Forelimb muscle (tissue), 1 donor: ENCODE measurements around the gene PKP1. TPM values are rescaled to one million over a fixed set of nuclear protein-coding genes. Genes with fewer than 3 reads are reported as not detected.

Experiments used
- DNase-seq: peaks from one replicate; pipeline ENCODE4 v3.0.0-alpha.2; 2013; ENCODE audit warnings: low read depth
- polyA plus RNA-seq: library from polyadenylated mRNA; unstranded; fragments of 120-200 nt; gene quantifications from one replicate; pipeline ENCODE4 v1.2.1, GENCODE V29; 2013; ENCODE audit not compliant: insufficient read length

The PKP1 gene
- polyA plus RNA-seq, 1 donor: 4.6 TPM

DNA sequence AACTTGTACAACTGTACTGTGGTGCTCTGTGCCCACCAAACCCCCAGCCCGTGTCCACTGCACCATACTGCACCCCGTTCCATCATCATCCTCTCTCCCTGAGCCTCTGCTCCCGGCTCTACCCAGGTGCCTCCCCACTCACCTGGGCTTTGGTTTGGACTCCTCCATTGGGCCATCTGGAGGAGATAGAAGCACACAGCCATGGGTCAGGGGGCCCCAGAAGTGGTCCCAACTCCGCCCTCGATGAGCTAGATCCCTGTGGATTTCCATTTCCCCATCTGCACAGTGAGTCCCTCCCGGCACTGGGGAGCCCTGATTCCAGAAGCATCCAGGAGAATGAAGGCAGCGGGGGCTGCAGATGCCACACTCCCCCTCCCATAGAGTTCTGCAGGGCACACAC, 83.4 kb downstream of the PKP1 start:
- no peak for DNase-seq

DNA sequence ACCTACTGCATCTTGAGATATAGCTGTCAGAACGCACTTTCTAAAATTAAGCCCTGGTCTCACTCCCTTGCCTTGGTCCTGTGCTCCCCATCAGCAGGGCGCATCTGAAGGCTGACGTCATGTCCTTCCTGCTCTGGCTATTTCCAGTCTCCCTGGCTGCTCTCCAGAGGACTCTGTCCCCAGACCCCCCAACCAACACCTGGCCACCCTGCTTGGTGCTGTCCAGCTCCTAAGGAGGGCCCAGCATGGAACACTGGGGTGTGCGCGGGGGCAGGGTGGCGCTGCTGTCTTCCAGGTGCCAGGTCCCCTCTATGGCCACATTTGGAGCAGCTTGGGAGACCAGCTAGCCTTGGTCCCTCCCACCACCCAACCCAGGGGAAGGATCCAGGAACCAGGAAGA, 85.9 kb downstream of the PKP1 start:
- DNase-seq: no peak

DNA sequence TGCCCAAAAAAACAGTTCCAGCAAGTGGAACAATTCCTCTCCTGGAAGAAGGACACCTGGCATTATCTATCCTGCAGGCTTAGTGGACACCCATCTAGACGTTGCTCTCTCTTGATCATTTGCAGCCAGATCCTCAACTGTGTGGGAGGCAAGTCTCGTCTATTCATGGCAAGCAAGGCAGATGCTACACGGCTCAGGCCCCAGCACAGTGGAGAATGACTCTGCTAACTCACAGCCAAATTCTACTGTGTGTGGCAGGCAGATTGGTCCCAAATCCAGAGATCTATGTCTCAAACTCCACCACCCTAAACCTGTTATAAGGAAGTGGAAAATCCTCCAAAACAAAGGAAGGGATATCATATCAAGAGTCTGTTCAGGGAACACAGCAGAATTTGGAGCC, 87.2 kb downstream of the PKP1 start:
- DNase-seq: no peak

DNA sequence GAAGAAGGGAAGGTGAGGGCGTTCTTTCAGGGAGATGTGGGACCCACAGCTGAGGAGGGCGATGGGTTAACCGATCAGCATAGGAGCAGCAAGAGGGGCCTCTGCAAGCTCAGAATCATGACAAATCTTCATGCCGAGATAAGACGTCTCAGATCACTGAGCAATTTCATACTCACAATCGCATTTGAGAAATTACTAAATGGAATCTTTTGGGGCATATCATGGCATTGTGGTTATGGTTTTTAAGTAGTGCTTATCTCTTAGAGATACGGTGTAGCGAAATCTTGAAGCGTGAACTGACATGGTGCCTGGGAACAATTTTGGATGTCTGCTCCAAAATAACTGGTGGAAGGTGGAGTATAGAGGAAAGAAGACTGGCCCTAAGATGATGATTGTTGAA, 88.0 kb downstream of the PKP1 start:
- no peak for DNase-seq

DNA sequence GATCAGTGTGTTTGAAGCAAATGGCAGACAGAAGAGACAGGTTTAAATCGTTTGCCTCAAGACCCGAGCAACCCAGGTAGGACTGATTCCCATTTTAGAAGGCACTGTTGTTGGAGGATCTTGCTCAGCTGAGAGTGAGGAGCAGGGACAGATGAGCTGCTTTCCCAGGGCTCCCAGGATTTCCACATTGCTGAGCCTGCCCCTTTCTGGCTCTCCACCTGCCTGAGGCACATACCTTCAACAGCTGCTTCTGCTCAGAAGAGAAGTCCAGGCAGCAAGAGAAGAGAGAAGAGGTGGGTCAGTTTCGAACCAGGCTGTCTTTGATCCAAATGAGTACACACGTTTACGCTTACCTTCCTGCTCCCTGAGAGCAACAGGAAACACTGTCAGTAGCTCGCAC, 88.5 kb downstream of the PKP1 start:
- no peak for DNase-seq

DNA sequence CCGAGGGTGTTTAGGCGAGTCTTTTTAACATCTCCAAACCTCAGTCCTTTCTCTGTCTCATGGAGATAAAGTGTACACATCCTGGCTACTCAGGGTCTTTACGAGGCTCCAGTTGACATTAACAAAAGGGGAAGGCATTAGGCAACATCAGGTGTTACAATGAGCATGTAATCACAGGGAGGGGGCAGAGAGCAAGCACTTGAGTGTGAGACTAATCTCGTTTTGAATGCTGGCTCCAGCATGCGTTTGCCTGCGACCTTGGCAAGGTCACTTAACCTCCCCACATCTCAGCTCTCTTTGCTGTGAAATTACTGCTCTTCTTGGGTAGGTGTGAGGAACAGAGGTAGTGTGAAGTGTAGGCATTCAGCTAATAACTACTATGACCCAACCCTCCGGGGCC, 91.1 kb downstream of the PKP1 start:
- no peak for DNase-seq

DNA sequence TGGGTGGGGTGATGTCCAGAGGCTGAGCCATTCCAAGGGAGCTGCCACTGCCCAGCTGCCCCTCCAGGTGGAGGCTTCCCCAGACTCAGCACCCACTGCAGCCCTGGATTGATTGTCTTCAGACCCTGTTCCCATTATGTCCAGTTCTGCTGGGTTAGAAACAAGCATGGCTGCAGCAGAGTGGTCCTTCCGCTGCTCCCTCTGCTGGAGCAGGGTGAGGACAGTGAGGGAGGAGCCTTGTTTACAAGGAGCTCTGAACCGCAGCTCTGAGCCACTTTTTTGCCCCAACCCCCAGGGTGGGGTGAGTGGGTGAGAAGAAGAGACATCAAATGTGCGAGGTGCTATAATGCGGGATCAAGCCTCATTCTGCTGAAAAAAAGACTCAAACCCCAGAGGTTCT, 91.9 kb downstream of the PKP1 start:
- no peak for DNase-seq

DNA sequence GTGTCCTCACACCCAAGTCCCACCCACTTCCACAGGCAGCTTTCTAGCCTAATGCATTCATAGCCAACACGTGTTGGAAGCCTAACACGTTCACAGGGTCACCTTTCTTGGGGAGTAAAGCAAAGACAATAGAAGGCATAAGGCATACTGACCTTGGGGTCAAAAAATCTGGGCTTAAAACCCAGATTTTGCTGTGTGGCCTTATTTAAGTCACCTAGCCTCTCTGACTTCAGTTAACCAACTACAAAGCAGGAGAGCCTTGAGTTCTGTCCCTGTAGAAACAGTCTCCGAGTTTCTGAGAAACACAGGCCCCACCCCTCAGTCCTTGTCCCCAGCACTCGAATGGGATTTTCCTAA, 92.8 kb downstream of the PKP1 start:
- no peak for DNase-seq

DNA sequence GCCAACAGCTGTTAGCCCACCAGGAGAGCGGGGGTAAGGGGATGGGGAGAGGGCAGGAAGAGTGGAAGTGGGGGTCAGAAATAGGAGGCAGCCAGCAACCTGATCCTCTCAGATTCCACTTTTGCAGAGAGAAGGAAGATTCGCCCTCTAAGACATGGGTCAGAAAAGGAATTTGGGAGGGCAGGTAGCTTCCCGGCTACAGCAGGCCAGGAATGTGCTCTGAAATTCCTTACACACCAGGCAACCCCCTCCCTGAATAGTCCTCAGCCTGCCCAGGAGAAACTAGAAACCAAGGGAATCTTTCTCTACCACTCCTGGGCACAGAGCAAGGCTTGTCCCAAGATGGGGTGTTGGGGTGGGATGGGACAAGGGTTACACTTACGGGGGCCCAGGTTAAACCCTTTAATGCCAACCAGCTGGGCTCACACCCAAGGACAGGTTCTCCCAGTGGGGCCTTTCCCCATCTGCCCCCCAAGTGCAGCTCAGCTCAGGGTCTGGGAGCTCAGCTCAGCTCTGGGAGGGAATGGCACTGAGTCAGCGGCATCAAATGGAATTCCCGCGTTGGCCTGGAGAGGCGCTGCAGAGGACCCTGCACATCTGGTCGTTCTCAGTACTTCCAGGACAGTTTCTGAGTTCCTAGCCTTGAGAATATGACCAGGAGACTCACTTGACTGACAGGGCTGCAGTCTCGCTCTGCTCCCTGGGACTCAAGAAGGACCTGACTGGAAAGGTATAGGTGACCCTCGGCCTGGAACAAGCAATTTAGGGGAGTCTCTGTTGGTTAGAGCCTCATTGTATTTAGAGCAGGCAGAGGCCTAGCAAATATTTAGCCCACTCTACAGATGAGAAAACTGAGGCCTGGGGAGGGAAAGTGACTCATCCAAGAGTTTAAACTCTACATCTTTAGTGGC, 93.4 kb downstream of the PKP1 start:
- no peak for DNase-seq

DNA sequence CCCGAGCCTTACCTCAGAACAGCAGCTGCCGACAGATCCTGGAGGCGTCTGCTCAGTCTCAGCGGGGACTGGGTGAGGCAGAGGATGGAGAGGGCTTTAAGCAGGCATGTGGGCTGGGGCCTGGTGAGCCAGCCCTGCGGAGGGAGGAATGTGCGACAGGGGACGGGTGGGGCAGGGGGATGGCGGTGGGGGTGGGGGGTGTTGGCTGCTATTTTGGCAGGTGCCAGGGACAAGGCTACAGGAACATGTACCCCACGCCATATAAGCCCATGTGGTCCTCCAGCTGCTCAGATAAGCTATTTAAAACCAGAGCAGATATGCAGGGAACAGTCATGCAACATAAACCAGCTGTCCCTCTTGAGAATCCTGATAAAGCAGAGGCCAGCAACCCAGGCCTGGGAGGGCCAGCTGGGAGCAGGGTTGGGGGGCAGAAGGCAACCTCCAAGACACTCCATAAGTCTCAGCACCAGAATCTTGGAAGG, 94.3 kb downstream of the PKP1 start, which contains the start of gene TNNT2:
Gene TNNT2, minus strand, starts transcription at position 70 of the 482 bp plus-strand sequence. CDS start 4,426 bp downstream, outside the sequence.
- DNase-seq: no peak

DNA sequence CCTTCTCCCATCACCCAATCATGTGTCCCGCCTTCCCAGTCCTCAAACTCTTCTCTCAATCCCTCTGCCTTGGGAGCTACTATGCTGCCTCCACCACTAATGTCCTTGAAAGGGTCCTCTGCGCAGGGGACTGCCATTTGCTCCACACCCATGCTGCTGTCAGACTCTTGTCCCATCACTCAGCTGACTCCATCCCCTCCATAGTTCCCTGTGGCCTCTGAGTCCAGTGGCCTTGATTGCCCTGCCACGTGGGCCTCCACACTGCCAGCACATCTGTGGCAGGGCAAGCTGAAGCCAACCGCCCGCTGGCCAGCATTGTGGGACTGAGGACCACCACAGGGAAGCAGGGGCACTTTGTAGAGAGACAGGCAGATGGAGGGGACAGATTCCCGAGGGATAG, 95.5 kb downstream of the PKP1 start:
- no peak for DNase-seq

DNA sequence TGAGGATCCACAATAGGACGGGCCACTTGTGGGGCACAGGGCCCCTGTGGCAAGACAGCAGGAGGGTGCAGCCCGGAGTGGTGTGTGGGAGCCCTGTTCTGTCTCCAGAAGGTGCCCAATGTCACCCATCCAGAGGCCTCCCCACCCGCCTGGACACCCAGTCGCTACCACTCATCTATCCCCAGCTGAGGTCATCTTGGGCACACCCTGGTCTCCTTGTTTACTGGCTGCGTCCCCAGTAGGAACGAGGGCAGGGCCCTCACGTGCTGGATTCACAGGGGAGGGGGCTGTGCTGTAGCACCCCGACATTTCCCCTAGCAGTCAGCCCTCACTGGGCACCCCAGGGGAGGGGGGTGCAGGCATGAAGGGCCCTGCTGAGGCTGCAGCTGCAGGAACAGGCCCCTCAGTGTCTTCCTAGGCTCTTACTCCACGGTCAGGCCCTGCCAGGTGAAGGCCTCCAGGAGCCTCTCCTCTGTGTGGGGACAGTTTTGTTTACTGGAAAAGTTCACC, 96.5 kb downstream of the PKP1 start:
- no peak for DNase-seq

DNA sequence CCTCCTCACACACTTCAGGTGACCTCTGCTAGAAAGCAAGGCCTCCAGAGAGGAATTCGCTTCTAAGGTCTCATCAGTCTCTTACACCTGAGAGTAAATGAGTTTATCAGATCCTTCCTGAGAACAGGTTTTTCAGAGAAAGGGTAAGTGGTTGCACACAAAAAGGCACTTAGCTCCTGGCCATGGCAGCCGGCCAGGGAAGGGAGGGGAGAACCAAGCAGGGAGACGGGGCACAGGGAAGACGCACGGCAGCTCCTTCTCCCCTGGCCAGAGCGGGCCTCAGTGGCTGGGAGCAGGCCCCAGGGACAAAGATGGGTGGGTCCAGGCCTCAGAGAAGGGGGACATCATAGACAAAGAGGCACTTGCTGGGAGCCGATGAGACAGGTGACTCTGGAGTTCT, 97.8 kb downstream of the PKP1 start:
- no peak for DNase-seq

Other genes with a start within 250 kb of the PKP1 start
- gene CACNA1S, start 171.1 kb upstream of the PKP1 start, polyA plus RNA-seq: 56.1 TPM
- 0.32 TPM for gene ASCL5, start 156.3 kb upstream of the PKP1 start, polyA plus RNA-seq
- gene TMEM9, start 129.0 kb upstream of the PKP1 start, polyA plus RNA-seq: 52.0 TPM
- 3.4 TPM for gene IGFN1, start 92.7 kb upstream of the PKP1 start, polyA plus RNA-seq
- gene TNNT2, start 94.2 kb downstream of the PKP1 start, polyA plus RNA-seq: 1,099 TPM
- 11.9 TPM for gene LAD1, start 115.8 kb downstream of the PKP1 start, polyA plus RNA-seq
- 2,115 TPM for gene TNNI1, start 138.2 kb downstream of the PKP1 start, polyA plus RNA-seq
- 21.4 TPM for gene PHLDA3, start 185.7 kb downstream of the PKP1 start, polyA plus RNA-seq
- gene CSRP1, start 223.6 kb downstream of the PKP1 start, polyA plus RNA-seq: 28.8 TPM